NCI-H1694 treated with DMSO at 0.1 percent for 48 hours (cell line): ENCODE measurements around the gene BET1L.
"Not testable (repeated sequence)": the region's sequence is repeated elsewhere in the genome, so short reads cannot be mapped to it uniquely, and the experiment has no call there.

Source experiments
- DNase-seq: peaks from one replicate; lab custom pipeline; 2025; lab: John Stamatoyannopoulos, UW

BET1L gene

GRCh38 chr11:227824-228379 lies 20.7 kb upstream of the BET1L start:
- no peak for DNase-seq

DNA sequence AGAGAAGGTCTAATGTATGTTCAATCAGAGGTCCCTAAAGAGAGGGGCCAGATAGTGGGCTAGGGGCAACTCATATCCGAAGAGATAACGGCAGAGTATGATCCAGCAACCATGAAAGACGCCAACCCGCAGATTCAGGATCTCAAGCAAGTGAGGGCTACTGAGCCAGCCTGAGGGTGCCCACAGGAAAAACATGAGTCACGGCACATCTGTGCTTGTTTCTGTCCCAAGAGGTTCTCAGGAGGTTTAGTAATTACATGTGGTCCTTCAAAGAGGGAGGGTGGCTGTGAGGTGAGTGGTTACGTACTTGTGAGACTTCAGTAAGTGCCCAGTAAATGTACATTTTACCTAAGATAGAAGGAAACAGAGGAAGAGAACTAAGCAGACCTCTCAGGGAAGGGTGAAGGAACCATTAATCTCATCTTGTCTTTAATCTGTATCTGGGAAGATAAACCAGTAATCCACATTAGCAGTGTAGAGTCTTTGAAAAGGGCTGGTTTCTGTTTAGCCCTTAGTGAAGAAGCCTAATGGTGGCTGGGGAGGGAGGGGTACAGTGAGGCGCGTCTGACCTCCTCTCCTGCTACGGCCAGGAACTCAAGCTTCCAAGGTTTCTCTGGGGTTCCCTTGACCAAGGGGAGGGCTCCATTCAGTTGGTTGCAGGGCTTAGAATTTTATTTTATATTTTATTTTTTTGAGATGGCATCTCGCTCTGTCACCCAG lies 18.7 kb upstream of the BET1L start:
- no peak for DNase-seq

- DNase-seq: no peak
Observed at GRCh38 chr11:224424-224823, 17.2 kb upstream of the BET1L start.

DNA sequence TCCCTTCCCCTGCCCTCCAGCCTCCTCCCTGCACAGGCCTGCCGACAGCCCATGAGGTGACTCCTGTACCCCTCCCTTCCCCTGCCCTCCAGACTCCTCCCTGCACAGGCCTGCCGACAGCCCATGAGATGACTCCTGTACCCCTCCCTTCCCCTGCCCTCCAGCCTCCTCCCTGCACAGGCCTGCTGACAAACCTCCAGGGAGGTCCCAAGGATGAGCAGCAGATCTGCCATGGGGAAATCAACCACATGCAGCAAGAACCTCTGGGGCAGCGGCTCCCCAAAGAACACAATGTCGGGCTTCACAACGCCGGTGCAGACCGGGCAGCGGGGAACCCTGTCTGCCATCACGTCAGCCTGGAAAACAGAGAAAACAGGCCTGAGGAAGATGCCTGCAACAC lies 16.7 kb upstream of the BET1L start:
- no peak for DNase-seq

- DNase-seq: no peak
Observed at GRCh38 chr11:223026-223789, 16.0 kb upstream of the BET1L start.

DNA sequence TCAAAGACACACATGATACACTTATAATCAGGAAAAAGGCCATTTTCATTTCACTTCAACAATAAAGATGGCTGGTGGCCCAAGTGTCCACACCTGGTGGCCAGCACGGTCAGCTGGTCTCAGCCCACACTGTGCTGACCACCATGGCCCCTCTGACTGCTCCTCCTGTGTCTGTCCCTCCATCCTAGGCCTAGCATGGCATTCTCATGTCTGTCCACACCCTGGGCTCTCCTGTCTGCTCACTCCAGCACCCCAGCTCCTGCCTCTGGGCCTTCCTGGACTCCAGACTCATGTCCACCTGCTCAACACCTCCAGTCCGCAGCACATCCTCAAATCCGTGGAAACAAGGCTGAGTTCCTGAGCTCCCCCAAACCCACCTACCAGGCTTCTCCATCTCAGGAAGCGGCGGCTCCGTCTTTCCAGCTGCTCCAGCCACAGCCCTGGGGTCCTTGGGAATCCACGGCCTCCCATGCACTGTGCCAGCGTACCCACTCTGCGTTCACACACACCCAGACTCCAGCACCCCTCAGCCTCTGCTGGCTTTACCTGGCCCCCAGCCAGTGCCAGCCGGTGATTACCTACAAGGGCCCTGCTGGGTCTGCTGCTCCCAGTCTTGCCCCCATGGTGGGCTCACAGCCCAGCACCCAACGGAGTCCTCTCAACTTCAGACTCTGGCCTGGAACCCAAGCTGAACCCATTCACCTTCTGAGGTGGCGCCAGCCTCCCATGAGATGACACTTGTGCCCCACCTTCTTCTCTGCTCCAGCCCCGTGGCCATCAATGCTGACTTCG lies 15.0 kb upstream of the BET1L start:
- no peak for DNase-seq

DNA sequence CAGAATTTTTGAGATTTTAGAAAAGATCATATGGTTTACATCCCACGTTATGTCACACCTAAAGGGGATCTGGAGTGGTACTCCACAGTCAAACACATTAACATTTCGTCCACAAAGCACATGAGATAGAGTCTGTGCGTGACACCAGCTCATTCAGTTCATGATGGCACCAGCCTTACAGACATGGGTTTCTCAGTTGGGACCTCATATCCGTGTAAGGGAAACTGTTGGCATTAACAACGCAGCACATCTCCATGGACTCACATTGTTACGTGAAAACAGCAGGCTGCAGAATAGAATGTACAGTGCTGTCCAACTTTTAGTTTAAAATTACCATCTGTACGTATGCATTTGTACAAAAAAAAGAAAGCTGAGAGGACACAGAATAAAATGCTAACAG lies 14.3 kb upstream of the BET1L start:
- DNase-seq: no peak

- not testable (repeated sequence) for DNase-seq
Observed at GRCh38 chr11:220641-221215, 13.5 kb upstream of the BET1L start.

GRCh38 chr11:218815-219593 lies 11.8 kb upstream of the BET1L start:
- no peak for DNase-seq

- DNase-seq: no peak
Observed at GRCh38 chr11:217704-218103, 10.5 kb upstream of the BET1L start.

GRCh38 chr11:216081-216974 lies 9.1 kb upstream of the BET1L start:
- DNase-seq: no peak

- no peak for DNase-seq
Observed at GRCh38 chr11:215581-216037, 8.4 kb upstream of the BET1L start.

DNA sequence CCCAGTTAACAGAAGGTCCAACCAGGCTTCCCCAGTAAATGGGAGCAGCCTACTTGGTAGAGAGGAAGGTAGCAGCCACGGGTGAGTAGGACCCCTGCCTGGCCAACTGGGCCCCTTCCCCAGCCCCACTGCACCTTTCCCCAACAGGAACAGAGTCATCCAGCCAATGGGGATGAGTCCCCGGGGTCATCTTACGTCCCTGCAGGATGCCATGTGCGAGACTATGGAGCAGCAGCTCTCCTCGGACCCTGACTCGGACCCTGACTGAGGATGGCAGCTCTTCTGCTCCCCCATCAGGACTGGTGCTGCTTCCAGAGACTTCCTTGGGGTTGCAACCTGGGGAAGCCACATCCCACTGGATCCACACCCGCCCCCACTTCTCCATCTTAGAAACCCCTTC lies 6.9 kb upstream of the BET1L start:
- no peak for DNase-seq

DNA sequence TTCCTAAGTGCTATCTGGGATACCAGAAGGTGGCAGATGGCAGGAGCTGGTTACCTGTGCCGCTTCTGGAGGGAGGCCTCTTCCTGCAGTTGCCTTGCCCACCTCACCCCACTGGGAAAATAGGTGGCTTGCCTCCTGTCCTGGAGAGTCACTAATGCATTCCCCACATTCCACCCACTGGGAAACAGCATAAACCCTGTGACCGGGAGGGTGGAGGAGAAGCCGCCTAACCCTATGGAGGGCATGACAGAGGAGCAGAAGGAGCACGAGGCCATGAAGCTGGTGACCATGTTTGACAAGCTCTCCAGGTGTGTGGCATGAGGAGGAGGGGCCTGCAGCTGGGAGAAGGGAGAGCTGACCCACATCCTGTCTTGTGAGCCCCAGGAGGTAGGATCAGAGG lies 5.9 kb upstream of the BET1L start:
- DNase-seq: no peak

GRCh38 chr11:212150-213100 lies 5.2 kb upstream of the BET1L start:
- no peak for DNase-seq

- DNase-seq: no peak
Observed at GRCh38 chr11:211741-212140, 4.5 kb upstream of the BET1L start.

DNA sequence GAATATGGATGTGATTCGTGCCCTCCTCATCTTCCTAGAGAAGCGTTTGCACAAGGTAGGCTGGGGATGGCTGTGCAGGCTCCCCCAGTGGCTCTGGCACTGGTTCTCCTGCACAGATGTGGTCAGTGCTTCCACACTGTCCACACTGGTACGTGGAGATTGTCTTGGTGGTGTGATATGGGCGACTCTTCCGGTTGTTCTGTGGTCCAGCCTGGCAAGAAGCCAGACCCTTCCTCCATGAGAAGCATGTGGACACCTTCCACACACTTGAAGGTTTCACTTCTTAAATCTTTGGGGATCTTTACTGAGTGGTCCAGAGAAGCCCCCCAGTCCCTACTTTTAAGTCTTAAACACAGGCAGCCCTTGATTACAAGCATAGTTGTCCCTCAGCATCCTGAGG lies 4.1 kb upstream of the BET1L start:
- no peak for DNase-seq

GRCh38 chr11:210803-211180 lies 3.6 kb upstream of the BET1L start:
- no peak for DNase-seq

GRCh38 chr11:210122-210802 lies 3.1 kb upstream of the BET1L start:
- DNase-seq: no peak
